ENCODE data around the gene ABCC2. TPM values are rescaled to one million over a fixed set of nuclear protein-coding genes. Genes with fewer than 3 reads are reported as not detected.
A peak's percentile ranks its signal among the peaks of the same experiment; 100 is the strongest.
"Not testable (repeated sequence)": the region's sequence is repeated elsewhere in the genome, so short reads cannot be mapped to it uniquely, and the experiment has no call there.

Gene ABCC2
- total RNA-seq, 1 experiment from 2014 or later: 1.3 TPM

DNA sequence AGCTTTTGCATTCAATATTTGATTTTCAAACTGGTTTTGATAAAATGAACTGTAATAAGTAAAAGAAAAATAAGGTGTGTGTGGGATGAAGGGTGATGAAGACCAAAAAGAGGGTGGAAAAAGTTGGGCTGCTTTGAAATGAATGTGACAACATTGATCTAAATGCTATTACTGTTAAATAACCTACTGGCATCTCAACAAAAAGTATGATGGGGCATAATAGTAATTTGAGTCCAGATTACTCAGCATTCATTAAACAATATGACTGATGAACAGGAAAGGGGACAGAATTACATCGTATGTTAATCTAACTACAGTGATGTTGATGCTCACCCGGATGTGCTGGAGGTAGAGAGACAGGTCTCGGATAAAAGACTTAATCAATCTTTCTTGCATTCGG lies 112.2 kb downstream of the ABCC2 start:
- BruUV-seq (replicated peaks): no TSS peak
- ChIA-PET POLR2A (ENCODE audit: low non-redundant PET) (no interaction called here), CTCF (interaction anchor here (0.7 kb wide), 1 partner anchor 537 kb away, joined by 6 read pairs; no protein-coding TSS in a partner anchor)
- H3K4me1 ChIP-seq (ENCODE audit: insufficient read depth, low read length, poor library complexity, severe bottlenecking): peaks cover 7% of the 10 kb centered on the region
- H3K9me3 ChIP-seq (ENCODE audit: low read depth, low read length, poor library complexity, severe bottlenecking): no peaks in the 10 kb centered on the region
- TF ChIP-seq EZH2 (IDR thresholded peaks at IDR 0.05; ENCODE audit: borderline replicate concordance, low read depth, low read length, poor library complexity, severe bottlenecking) (no peak), CTCF (conservative IDR thresholded peaks at IDR 0.05; ENCODE audit: low read depth, low read length) (no peak)
- intact Hi-C loops (cut with micrococcal nuclease; ENCODE audit: unreplicated experiment): no loop called here
- no peaks in the 10 kb centered on the region for H3K27me3 ChIP-seq (replicated peaks; ENCODE audit: insufficient read depth, low read depth, low read length, poor library complexity)
- no peak overlapping the region for H3K27ac ChIP-seq (ENCODE audit: low read depth, low read length, poor library complexity, severe bottlenecking)
- no peak overlapping the region for H3K4me3 ChIP-seq (ENCODE audit: low read depth, low read length, poor library complexity, severe bottlenecking)
- H3K36me3 ChIP-seq (ENCODE audit: insufficient read depth, low read length, poor library complexity, severe bottlenecking): peaks cover 75% of the 10 kb centered on the region
- DNase-seq (ENCODE audit: low spot score): no peak

DNA sequence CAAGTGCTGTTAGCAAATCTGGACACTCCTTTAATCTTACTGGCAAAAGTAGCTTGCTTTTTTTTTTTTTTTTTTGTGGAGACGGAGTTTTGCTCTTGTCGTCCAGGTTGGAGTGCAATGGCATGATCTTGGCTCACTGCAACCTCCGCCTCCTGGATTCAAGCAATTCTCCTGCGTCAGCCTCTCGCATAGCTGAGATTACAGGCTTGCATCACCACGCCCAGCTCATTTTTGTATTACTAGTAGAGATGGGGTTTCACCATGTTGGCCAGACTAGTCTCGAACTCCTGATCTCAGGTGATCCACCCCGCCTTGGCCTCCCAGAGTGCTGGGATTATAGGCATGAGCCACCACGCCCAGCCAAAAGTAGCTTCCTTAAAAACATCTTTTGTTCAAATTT lies 112.6 kb downstream of the ABCC2 start:
- H3K9me3 ChIP-seq (ENCODE audit: low read depth, low read length, poor library complexity, severe bottlenecking); intact Hi-C loops (cut with micrococcal nuclease; ENCODE audit: unreplicated experiment); H3K27me3 ChIP-seq (replicated peaks; ENCODE audit: insufficient read depth, low read depth, low read length, poor library complexity); BruUV-seq (replicated peaks); DNase-seq (ENCODE audit: low spot score); H3K4me1 ChIP-seq (ENCODE audit: insufficient read depth, low read length, poor library complexity, severe bottlenecking); H3K27ac ChIP-seq (ENCODE audit: low read depth, low read length, poor library complexity, severe bottlenecking); H3K4me3 ChIP-seq (ENCODE audit: low read depth, low read length, poor library complexity, severe bottlenecking); POLR2A ChIA-PET (ENCODE audit: low non-redundant PET): not testable (repeated sequence)
- CTCF ChIA-PET: interaction anchor here (0.7 kb wide), 1 partner anchor 537 kb away, joined by 6 read pairs; no protein-coding TSS in a partner anchor
- H3K36me3 ChIP-seq (ENCODE audit: insufficient read depth, low read length, poor library complexity, severe bottlenecking): peaks cover 75% of the 10 kb centered on the region

DNA sequence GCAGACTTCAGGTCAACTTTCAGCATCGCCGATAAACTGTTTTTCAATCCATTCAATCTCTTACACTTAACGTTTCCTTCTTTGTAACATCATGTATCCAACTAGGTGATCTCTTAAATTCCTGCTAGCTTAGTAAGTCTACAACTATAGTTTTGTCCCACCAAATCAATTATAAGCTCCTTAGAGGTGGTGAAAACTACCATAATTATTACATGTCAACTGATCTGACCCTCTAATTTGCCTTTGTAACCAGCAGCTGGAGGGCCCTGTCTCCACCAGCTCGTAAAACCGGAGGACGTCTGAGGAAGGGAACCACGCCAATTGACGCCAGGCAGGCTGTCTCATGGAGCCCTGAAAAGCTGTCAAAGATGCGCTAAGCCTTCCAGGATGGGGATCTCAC lies 113.4 kb downstream of the ABCC2 start:
- Histone ChIP-seq H3K27ac (ENCODE audit: low read depth, low read length, poor library complexity, severe bottlenecking) (no peak overlapping the region), H3K36me3 (ENCODE audit: insufficient read depth, low read length, poor library complexity, severe bottlenecking) (peaks cover 80% of the 10 kb centered on the region), H3K4me1 (ENCODE audit: insufficient read depth, low read length, poor library complexity, severe bottlenecking) (peaks cover 7% of the 10 kb centered on the region), H3K4me3 (ENCODE audit: low read depth, low read length, poor library complexity, severe bottlenecking) (no peak overlapping the region), H3K9me3 (ENCODE audit: low read depth, low read length, poor library complexity, severe bottlenecking) (no peaks in the 10 kb centered on the region), H3K27me3 (replicated peaks; ENCODE audit: insufficient read depth, low read depth, low read length, poor library complexity) (no peaks in the 10 kb centered on the region)
- TF ChIP-seq EZH2 (IDR thresholded peaks at IDR 0.05; ENCODE audit: borderline replicate concordance, low read depth, low read length, poor library complexity, severe bottlenecking) (no peak), CTCF (conservative IDR thresholded peaks at IDR 0.05; ENCODE audit: low read depth, low read length) (no peak)
- CTCF ChIA-PET: no interaction called here
- POLR2A ChIA-PET (ENCODE audit: low non-redundant PET): no interaction called here
- BruUV-seq (replicated peaks): no TSS peak
- DNase-seq (ENCODE audit: low spot score): peak; percentile 27
- intact Hi-C loops (cut with micrococcal nuclease; ENCODE audit: unreplicated experiment): no loop called here

Other genes with a start within 250 kb of the ABCC2 start
- gene NKX2-3, start 249.7 kb upstream of the ABCC2 start, total RNA-seq (2021): 0.20 TPM in 1 of 2 replicates, not detected in the other
- gene SLC25A28, start 162.2 kb upstream of the ABCC2 start, total RNA-seq (2021): 31.0 and 31.1 TPM in 2 replicates
- gene ENTPD7, start 123.1 kb upstream of the ABCC2 start, total RNA-seq (2021): 10.1 and 11.1 TPM in 2 replicates
- 46.1 and 48.3 TPM in 2 replicates for gene COX15, start 50.5 kb upstream of the ABCC2 start, total RNA-seq (2021)
- gene CUTC, start 50.4 kb upstream of the ABCC2 start, total RNA-seq (2021): 19.2 and 21.3 TPM in 2 replicates
- gene DNMBP, start 227.3 kb downstream of the ABCC2 start, total RNA-seq (2021): 23.6 and 28.0 TPM in 2 replicates

Data from A673 (cell line).